Fibroblast of skin of right quadriceps (primary cell): ENCODE data around the gene RSPRY1.

Source experiments
- DNase-seq: peaks from one replicate; pipeline ENCODE4 v3.0.0-alpha.2; 2013

The RSPRY1 gene

GRCh38 chr16:57152096-57153093, 33.7 kb upstream of the RSPRY1 start:
- no peak for DNase-seq

GRCh38 chr16:57153841-57154240, 32.3 kb upstream of the RSPRY1 start:
- DNase-seq = no peak

DNA sequence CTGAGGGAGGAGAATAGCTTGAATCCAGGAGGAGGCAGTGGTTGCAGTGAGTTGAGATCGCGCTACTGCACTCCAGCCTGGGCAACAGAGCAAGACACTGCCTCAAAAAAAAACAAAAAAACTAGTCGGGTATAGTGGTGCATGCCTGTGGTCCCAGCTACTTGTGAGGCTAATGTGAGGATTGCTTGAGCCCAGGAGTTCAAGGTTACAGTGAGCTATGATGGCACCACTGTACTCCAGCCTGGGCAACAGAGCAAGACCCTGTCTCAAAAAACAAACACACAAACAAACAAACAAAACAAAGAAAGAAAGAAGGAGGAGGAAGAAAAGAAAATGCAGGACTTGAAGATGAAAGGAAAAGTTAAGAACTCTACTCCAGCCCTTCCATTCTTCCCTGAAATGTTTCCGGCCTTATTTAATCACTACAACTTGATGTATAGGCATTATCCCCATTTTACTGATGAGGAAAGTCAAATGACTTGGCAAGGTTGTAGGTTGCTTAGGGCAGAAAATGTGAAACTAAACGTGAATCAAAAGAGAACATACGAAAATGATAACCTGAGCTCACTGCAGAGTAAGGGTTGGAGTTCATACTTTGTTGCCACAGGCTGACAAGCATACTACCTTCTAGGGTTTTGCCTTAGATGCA, 30.3 kb upstream of the RSPRY1 start:
- no peak for DNase-seq

GRCh38 chr16:57156351-57156703, 29.8 kb upstream of the RSPRY1 start:
- DNase-seq = no peak

DNA sequence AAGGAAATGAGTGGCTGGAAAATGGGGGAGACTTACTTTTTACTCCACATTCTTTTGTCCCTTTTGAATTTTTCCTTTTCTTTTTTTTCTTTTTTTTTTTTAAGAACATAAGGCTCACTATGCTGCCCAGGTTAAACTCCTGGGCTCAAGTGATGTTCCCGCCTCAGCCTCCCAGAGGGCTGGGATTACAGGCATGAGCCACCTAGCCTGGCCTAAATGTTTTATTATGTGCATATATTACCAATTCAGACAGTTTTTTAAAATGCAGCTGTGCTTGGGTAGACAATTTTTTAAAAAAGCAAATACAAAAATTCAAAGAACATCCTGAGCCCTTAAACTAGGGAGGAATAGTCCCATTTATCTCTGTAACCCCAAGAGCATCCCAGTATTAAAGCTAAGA, 28.6 kb upstream of the RSPRY1 start:
- DNase-seq = no peak

- no peak for DNase-seq
Measured at GRCh38 chr16:57159447-57159846, 26.7 kb upstream of the RSPRY1 start.

DNA sequence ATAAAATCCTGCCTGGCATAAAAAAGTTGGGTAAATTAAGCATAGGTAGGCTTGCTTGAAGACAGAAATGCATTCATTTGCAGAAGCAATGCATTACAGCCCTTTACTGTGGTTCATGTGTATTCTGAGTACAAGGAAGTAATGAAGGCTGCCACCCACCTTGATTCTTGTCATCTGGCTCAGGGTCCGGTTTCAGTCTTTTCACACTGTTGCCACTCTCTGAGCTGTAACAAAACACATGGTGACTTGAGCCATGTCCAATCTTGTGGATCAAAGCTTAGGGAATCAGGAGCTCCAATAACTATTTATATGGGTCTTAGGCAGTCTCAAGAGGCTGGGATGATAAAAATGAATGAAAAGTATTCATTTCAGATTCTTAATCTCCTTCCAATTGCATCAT, 22.3 kb upstream of the RSPRY1 start:
- DNase-seq = no peak

DNA sequence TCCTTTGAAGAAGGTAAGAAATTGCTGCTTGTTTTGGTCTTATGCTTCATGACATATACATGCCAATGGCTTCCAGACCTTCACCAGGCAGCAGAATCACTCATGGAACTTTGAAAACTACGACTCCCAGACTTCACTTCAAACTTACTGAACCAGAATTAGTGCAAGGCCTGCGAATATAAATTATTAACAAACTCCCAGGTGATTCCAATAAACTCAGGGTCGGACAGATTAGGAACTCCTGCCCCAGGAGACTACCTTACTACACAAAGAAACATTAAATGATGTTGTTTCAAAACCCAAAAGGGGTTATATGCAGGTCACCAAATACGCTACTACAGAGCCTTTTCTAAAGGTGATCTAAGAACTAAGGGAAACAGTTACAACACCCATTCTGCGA, 20.6 kb upstream of the RSPRY1 start:
- no peak for DNase-seq

DNA sequence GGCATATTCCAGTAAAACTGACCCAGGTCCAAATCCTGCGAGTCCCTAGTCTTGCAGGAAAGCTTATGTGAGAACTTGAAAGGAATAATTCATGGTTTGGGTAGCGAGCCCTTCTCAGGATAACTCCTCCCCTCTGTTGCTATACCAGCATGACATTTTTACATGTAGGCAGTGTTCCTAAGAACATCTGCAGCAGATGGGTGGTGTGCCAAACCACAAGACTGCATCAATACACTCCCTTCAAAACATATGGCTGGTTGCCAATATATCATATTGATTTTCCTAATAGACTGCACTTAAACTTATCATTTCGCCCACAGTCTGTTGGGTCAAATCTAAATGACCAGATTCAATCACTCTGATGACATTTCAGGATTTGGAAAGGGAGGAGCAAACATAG, 20.2 kb upstream of the RSPRY1 start:
- DNase-seq = peak; percentile 15

DNA sequence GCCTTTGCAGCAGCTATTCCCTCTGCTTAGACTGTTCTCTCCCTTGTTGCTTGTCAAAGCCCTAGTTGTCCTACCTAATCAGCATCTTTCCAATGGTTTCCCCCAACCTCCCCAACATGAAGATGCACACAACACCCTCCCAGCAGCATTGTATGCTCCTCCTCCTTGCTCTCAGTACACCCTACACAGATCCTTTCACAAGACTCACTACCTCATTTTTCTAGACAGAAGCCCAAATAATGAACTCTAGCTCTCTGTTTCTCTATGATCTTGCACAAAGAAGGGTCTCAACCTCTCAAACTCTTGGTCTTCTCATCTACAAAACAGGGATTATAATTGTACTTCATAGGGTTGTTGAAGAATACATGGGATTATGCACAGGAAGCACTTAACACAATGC, 19.7 kb upstream of the RSPRY1 start:
- DNase-seq = no peak

DNA sequence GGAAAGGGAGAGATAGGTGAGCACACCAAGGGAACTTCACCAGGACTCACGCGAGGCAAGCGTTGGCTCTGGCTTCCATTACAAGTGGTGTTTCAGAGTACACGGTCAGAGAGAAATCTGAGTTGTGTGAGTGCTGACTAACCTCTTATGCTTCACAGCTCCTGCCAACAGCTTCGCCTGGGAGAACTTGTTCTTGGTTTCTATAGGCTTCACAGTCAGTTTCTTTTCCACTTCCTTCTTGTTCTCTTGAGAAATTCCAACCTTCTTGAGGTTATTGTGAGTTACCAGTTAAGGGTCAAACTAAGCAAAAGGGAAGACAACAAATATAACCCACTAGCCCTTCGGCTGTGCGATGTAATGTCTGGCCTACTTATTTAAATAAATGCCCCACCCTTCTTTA, 19.2 kb upstream of the RSPRY1 start:
- no peak for DNase-seq

DNA sequence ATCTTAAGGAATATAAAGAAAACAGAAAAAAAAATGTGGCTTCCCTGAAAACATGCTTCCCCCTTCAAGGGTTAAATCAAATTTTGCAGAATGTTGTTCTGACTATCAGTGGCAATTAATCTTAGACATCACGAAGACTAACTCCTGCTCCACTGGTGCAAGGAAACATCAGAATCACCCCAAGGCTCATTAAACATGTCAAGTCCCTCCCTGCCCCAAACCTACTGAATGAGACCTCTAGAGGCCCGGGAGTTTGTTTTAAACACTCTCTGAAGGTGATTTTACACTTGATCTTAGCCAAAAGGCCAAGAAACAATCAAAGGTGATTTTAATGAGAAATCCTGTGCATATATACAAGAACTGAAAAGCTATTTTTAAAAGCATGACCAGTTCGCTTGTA, 18.6 kb upstream of the RSPRY1 start:
- DNase-seq = no peak

DNA sequence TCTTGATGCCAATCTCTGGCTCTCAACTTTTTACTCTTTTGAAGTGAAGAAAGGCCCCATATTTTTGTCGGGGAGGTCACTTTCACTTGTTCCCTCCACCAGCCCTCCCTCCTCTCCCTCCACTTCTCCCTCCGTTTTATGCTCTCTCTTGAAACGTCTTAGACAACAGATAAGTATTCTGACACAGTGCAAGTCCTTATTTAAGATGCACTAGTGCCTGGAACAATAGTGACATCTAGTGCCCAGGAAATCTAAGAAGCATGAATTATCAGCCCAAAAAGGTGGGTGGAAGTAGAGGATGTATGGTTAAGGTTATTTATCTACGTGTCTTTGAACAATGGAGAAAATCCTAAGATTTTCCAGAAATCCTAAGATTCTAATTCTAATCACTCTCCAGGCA, 18.2 kb upstream of the RSPRY1 start:
- peak; percentile 66 for DNase-seq

DNA sequence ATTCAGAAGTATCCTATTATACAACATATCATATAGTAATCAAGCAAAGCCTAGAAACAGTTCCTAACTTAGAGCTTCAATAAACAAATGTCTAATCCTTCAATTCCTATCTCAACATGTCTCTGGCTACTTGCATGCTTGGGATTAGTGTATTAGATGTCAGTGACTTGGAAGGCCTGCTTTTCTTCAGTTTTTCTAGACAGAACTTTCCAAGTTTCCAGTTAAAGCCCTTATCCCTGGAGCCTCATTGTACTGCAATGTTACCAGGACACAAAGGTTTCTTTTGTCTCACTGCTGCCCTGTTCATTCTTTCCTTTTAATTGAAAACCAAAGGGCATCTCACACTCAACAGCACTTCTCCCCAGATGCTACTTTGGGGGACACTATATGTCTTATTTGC, 16.8 kb upstream of the RSPRY1 start:
- DNase-seq = no peak

GRCh38 chr16:57172721-57173290, 13.3 kb upstream of the RSPRY1 start:
- no peak for DNase-seq

GRCh38 chr16:57175896-57176295, 10.2 kb upstream of the RSPRY1 start:
- no peak for DNase-seq

GRCh38 chr16:57178196-57178595, 7.9 kb upstream of the RSPRY1 start:
- DNase-seq = no peak

- DNase-seq = no peak
Measured at GRCh38 chr16:57178793-57179212, 7.3 kb upstream of the RSPRY1 start.

DNA sequence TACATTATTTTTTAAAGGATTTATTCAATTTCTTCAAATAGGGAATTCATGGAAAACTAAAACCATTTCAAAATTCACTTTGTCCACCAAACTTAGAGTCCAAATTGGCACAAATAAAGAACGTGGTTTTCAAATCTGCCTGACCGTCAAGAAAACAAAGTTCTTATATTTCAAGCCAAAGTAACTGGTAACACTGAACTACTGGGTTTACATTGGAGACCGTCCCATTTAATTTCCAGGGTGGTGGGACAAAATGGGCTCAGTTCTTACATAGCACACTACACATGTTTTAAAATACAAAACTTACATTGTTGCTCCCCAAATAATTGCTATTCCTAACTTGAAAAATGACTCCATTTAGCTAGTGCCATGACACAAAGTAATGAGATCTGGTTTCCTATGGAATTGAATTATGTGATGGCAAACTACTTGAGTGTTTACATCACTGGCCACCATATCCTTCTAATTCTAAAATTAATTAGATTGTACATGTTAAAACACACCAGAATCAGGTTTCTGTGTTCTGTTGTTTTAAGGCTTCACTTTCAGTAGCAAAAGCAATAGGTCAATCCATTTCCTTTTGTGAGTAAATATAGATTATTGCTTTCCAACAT, 6.8 kb upstream of the RSPRY1 start:
- DNase-seq = no peak

DNA sequence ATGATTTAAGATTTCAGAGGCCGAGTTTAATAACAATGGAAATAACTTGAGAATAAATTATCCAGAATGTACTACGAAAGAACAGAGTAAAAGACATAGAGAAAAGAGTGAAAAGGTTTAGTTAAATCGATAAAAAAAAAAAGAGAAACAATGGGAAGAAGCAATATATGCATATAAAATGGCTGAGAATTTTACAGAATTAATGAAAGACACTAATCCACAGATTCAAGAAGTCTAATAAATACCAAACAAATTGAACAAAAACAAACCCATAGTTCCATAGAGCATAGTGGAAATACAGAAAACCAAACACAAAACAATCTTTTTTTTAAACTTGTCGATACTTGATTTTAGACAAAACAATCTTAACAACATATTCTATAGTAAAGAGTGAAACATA, 2.0 kb upstream of the RSPRY1 start:
- DNase-seq = no peak

GRCh38 chr16:57184887-57185445, 1.2 kb upstream of the RSPRY1 start:
- DNase-seq = no peak

- DNase-seq = peak; percentile 65
Measured at GRCh38 chr16:57185446-57185944, 634 bp upstream of the RSPRY1 start.
